Measurements from ENCODE around the gene ASH1L. TPM values are rescaled to one million over a fixed set of nuclear protein-coding genes. Genes with fewer than 3 reads are reported as not detected.
A peak's percentile ranks its signal among the peaks of the same experiment; 100 is the strongest.

The ASH1L gene
- total and polyA plus RNA-seq, 9 of the 15 experiments (the other 6 are each of a cell fraction or from before 2014, with no cell fraction given): 2.0 to 23.3 (median 14.6) TPM

GRCh38 chr1:155320661-155321617 lies 241.7 kb downstream of the ASH1L start, which contains the start of gene RUSC1 (continued):
- no peak for TF ChIP-seq LCOR (CRISPR knock-in tag; IDR thresholded peaks at IDR 0.05)
- TF ChIP-seq RFX1 (IDR thresholded peaks at IDR 0.05): no peak
- TF ChIP-seq ZBTB8A (IDR thresholded peaks at IDR 0.05; ENCODE audit: partially characterized antibody): no peak
- 0 out of 2 replicates have a peak, but pooled peaks have one; percentile 29 for TF ChIP-seq SP1 (CRISPR knock-in tag; IDR thresholded peaks at IDR 0.05)
- no peak for TF ChIP-seq SREBF2 (CRISPR knock-in tag; IDR thresholded peaks at IDR 0.05)
- TF ChIP-seq, protein P1, sequence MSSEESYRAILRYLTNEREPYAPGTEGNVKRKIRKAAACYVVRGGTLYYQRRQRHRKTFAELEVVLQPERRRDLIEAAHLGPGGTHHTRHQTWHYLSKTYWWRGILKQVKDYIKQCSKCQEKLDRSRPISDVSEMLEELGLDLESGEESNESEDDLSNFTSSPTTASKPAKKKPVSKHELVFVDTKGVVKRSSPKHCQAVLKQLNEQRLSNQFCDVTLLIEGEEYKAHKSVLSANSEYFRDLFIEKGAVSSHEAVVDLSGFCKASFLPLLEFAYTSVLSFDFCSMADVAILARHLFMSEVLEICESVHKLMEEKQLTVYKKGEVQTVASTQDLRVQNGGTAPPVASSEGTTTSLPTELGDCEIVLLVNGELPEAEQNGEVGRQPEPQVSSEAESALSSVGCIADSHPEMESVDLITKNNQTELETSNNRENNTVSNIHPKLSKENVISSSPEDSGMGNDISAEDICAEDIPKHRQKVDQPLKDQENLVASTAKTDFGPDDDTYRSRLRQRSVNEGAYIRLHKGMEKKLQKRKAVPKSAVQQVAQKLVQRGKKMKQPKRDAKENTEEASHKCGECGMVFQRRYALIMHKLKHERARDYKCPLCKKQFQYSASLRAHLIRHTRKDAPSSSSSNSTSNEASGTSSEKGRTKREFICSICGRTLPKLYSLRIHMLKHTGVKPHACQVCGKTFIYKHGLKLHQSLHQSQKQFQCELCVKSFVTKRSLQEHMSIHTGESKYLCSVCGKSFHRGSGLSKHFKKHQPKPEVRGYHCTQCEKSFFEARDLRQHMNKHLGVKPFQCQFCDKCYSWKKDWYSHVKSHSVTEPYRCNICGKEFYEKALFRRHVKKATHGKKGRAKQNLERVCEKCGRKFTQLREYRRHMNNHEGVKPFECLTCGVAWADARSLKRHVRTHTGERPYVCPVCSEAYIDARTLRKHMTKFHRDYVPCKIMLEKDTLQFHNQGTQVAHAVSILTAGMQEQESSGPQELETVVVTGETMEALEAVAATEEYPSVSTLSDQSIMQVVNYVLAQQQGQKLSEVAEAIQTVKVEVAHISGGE (CRISPR knock-in tag; IDR thresholded peaks at IDR 0.05): no peak
- no peak for TF ChIP-seq SMAD1 (IDR thresholded peaks at IDR 0.05; ENCODE audit: low read depth, low read length, partially characterized antibody)
- no peak for TF ChIP-seq ZBTB9 (CRISPR knock-in tag; IDR thresholded peaks at IDR 0.05)
- TF ChIP-seq ZNF436 (CRISPR knock-in tag; IDR thresholded peaks at IDR 0.05): 0 out of 2 replicates have a peak, but pooled peaks have one; percentile 48
- TF ChIP-seq MEIS2 (IDR thresholded peaks at IDR 0.05; ENCODE audit: partially characterized antibody): peak; percentile 57
- no peak for TF ChIP-seq ARHGAP35 (IDR thresholded peaks at IDR 0.05; ENCODE audit: partially characterized antibody)
- no peak for TF ChIP-seq ZNF79 (CRISPR knock-in tag; IDR thresholded peaks at IDR 0.05; ENCODE audit: low read depth)
- no peak for TF ChIP-seq RAD51 (IDR thresholded peaks at IDR 0.05; ENCODE audit: borderline replicate concordance, low read depth)
- TF ChIP-seq ETV6 (IDR thresholded peaks at IDR 0.05; ENCODE audit: borderline replicate concordance in 1 of 2, low read depth in 2 of 2, low read length in 1 of 2): no peak
- TF ChIP-seq ETV6 (CRISPR knock-in tag; IDR thresholded peaks at IDR 0.05; ENCODE audit: borderline replicate concordance): no peak
- TF ChIP-seq NFE2L1 (tag; IDR thresholded peaks at IDR 0.05; ENCODE audit: borderline replicate concordance, low read depth): no peak
- peak; percentile 32 for TF ChIP-seq PCBP1 (IDR thresholded peaks at IDR 0.05; ENCODE audit: low read depth, low read length, poor library complexity, severe bottlenecking)
- TF ChIP-seq FOXK1 (CRISPR knock-in tag; IDR thresholded peaks at IDR 0.05; ENCODE audit: borderline replicate concordance): no peak
- no peak for TF ChIP-seq ESRRA (IDR thresholded peaks at IDR 0.05; ENCODE audit: borderline replicate concordance, low read depth)
- TF ChIP-seq, protein P2, sequence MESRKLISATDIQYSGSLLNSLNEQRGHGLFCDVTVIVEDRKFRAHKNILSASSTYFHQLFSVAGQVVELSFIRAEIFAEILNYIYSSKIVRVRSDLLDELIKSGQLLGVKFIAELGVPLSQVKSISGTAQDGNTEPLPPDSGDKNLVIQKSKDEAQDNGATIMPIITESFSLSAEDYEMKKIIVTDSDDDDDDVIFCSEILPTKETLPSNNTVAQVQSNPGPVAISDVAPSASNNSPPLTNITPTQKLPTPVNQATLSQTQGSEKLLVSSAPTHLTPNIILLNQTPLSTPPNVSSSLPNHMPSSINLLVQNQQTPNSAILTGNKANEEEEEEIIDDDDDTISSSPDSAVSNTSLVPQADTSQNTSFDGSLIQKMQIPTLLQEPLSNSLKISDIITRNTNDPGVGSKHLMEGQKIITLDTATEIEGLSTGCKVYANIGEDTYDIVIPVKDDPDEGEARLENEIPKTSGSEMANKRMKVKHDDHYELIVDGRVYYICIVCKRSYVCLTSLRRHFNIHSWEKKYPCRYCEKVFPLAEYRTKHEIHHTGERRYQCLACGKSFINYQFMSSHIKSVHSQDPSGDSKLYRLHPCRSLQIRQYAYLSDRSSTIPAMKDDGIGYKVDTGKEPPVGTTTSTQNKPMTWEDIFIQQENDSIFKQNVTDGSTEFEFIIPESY (CRISPR knock-in tag; IDR thresholded peaks at IDR 0.05): peak; percentile 95
